Activated B cell treated with CpG ODN at 0.5 μM for 24 hours (primary cell): Measurements from ENCODE around the gene ATRNL1. TPM values are rescaled to one million over a fixed set of nuclear protein-coding genes. Genes with fewer than 3 reads are reported as not detected.

ENCODE experiments used
- ATAC-seq: fragments of 200-7000 bp; cut with Tn5 transposase; one replicate; pipeline ENCODE4 v1.10.0; 2021; ENCODE audit warnings: low read depth, mild to moderate bottlenecking, moderate library complexity
- CTCF ChIA-PET: fragments of 350-600 bp; sonication (Branson Sonifier 250); formaldehyde crosslinking; loops from one replicate; lab custom pipeline; 2021; ENCODE audit warnings: antibody characterized with exemption; lab: Charles Lee
- POLR2A ChIA-PET: fragments of 350-600 bp; sonication (Branson Sonifier 250); formaldehyde crosslinking; loops from one replicate; lab custom pipeline; 2021; ENCODE audit warnings: antibody characterized with exemption; lab: Charles Lee
- DNase-seq: peaks from one replicate; pipeline ENCODE4 v3.0.0; 2022
- H3K27ac Mint-ChIP-seq: one replicate; pipeline ENCODE4 v1.8.0; 2020; ENCODE audit warnings: mixed read lengths
- H3K27me3 Mint-ChIP-seq: one replicate; pipeline ENCODE4 v1.8.0; 2021; ENCODE audit warnings: mixed read lengths
- H3K36me3 Mint-ChIP-seq: one replicate; pipeline ENCODE4 v1.8.0; 2021; ENCODE audit warnings: low read depth, mixed read lengths
- H3K4me1 Mint-ChIP-seq: one replicate; pipeline ENCODE4 v1.8.0; 2021; ENCODE audit warnings: mixed read lengths
- H3K4me3 Mint-ChIP-seq: one replicate; pipeline ENCODE4 v1.8.0; 2020; ENCODE audit warnings: mild to moderate bottlenecking, mixed read lengths
- H3K9me3 Mint-ChIP-seq: one replicate; pipeline ENCODE4 v1.8.0; 2020; ENCODE audit warnings: mixed read lengths
- intact Hi-C: fragments of 100-400 bp; cut with micrococcal nuclease; formaldehyde crosslinking; loops from one replicate; pipeline ENCODE4 v1.15.1; 2024
- total RNA-seq: library from RNA; stranded (reverse); gene quantifications from 2 replicates; pipeline ENCODE4 v1.2.3, GENCODE V29; 2022
- TF ChIP-seq, protein P1 (sequence below): fragments of 200-600 bp; IDR thresholded peaks from one replicate; pipeline ENCODE4 v1.8.0; 2022; ENCODE audit warnings: antibody characterized with exemption, mild to moderate bottlenecking

Gene ATRNL1
- total RNA-seq, 1 donor from 2014 or later, result 1.2 TPM

DNA sequence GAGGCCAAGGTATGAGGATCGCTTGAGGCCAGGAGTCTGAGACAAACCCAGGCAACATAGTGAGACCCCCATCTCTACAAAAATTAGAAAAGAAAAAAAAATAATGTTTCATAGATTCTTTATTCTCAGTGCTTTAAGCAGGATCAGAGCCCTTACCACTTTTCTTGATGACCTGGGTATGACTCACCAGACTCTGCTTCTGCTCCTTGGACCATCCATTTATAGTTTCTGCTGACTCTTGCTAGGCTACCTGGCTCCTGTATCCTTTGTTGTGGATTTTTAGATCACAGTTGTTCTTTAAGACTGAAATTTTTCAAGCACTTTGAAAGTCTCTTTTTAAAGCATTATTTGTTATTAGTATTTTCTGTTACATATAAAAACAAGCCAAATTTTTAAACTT is 768.7 kb downstream of the ATRNL1 start:
- CTCF ChIA-PET, result no interaction called here
- H3K36me3 Mint-ChIP-seq, result no peaks in the 10 kb centered on the region
- H3K27ac Mint-ChIP-seq, result no peak overlapping the region
- H3K4me3 Mint-ChIP-seq, result no peak overlapping the region
- ATAC-seq (no peak), DNase-seq (no peak)
- TF ChIP-seq, protein P1, sequence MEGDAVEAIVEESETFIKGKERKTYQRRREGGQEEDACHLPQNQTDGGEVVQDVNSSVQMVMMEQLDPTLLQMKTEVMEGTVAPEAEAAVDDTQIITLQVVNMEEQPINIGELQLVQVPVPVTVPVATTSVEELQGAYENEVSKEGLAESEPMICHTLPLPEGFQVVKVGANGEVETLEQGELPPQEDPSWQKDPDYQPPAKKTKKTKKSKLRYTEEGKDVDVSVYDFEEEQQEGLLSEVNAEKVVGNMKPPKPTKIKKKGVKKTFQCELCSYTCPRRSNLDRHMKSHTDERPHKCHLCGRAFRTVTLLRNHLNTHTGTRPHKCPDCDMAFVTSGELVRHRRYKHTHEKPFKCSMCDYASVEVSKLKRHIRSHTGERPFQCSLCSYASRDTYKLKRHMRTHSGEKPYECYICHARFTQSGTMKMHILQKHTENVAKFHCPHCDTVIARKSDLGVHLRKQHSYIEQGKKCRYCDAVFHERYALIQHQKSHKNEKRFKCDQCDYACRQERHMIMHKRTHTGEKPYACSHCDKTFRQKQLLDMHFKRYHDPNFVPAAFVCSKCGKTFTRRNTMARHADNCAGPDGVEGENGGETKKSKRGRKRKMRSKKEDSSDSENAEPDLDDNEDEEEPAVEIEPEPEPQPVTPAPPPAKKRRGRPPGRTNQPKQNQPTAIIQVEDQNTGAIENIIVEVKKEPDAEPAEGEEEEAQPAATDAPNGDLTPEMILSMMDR, result no peak
- H3K4me1 Mint-ChIP-seq, result no peaks in the 10 kb centered on the region
- no peaks in the 10 kb centered on the region for H3K9me3 Mint-ChIP-seq
- H3K27me3 Mint-ChIP-seq, result no peaks in the 10 kb centered on the region
- POLR2A ChIA-PET, result no interaction called here
- intact Hi-C loops, result no loop called here

DNA sequence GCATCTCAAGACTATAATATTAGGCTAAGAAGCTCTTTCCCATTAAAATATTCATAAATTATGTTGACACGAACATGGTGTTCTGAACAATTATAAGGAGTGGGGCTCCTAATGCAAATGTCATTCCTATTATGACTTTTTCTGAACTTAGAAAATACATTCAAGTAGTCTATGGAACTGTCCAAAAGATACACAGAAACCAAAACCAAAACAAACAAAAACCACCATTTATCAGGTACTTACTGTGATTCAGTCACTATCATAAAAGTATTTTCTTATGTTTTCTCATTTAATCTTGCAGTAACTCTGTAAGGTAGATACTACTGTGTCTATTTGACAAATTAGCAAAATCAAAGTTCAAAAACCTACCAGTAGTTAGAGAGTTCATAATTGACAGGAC is 773.0 kb downstream of the ATRNL1 start:
- DNase-seq (no peak), ATAC-seq (no peak)
- Mint-ChIP-seq H3K27ac (no peak overlapping the region), H3K36me3 (no peaks in the 10 kb centered on the region), H3K4me1 (no peaks in the 10 kb centered on the region), H3K9me3 (no peaks in the 10 kb centered on the region), H3K27me3 (no peaks in the 10 kb centered on the region), H3K4me3 (no peak overlapping the region)
- ChIA-PET CTCF (no interaction called here), POLR2A (no interaction called here)
- intact Hi-C loops, result no loop called here
- TF ChIP-seq, protein P1, result no peak

DNA sequence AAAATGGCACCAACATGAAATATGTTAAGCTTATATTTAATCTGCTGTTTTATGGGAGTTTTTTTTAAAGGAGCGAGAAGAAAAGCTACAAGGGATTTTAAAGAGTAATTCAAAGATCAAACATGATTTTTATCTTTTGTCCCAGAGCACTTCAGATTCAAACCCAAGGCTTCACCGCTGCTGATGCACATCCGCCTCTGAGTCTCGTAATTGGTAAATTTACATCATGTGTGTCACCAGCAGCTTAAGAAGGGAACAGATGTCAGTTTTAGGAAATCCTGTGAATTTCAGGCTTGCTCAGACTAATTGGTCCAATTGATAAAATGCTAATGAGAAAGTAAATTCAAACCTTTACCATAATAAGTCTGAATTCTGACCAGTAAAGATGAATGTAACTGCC is 773.5 kb downstream of the ATRNL1 start:
- DNase-seq, result no peak
- POLR2A ChIA-PET, result no interaction called here
- intact Hi-C loops, result no loop called here
- Mint-ChIP-seq H3K9me3 (no peaks in the 10 kb centered on the region), H3K4me3 (no peak overlapping the region), H3K27ac (no peak overlapping the region), H3K4me1 (no peaks in the 10 kb centered on the region), H3K36me3 (no peaks in the 10 kb centered on the region), H3K27me3 (no peaks in the 10 kb centered on the region)
- CTCF ChIA-PET, result no interaction called here
- TF ChIP-seq, protein P1, result no peak
- no peak for ATAC-seq

DNA sequence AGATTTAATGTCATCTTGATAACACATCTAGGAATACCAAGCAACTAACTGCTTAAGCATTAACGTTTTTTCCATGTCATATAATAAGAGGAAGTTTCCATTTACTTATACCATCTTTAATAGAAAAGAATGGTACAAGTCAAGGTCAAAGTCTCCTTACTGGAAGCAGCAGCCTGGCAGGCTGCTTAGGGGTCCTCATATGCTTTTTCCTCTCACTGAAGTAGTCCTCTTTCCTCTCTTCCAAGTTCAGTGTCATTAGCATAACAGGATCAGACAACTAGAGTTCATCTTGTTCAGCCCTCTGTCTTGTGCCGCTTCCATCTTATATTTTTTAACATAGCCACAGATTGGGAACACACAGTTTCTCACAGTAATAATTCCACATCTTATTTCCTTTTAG is 774.1 kb downstream of the ATRNL1 start:
- no peak for ATAC-seq
- Mint-ChIP-seq H3K4me3 (no peak overlapping the region), H3K36me3 (no peaks in the 10 kb centered on the region), H3K4me1 (no peaks in the 10 kb centered on the region), H3K27me3 (no peaks in the 10 kb centered on the region), H3K9me3 (no peaks in the 10 kb centered on the region), H3K27ac (no peak overlapping the region)
- ChIA-PET POLR2A (no interaction called here), CTCF (no interaction called here)
- no peak for DNase-seq
- intact Hi-C loops, result no loop called here
- TF ChIP-seq, protein P1, result no peak

DNA sequence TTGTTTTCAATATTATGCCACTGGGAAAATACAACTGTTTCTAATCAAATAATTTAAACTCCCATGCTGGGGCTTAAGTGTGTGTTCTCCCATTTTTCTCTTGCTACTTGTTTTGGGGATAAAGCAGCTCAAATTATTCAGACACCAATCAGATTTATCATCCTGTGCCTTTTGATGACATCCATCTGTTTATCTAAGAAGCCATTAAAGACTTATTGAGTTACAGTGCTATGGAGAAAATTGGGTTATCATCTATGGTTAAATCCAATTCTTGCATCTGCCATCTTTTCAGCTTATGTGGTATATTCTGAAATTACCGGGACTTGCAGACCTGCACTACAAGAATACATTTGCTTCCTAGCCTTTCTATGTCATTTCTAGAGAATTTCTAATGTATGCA is 778.7 kb downstream of the ATRNL1 start:
- ChIA-PET CTCF (no interaction called here), POLR2A (no interaction called here)
- TF ChIP-seq, protein P1, result no peak
- H3K36me3 Mint-ChIP-seq, result no peaks in the 10 kb centered on the region
- H3K4me3 Mint-ChIP-seq, result no peak overlapping the region
- H3K4me1 Mint-ChIP-seq, result no peaks in the 10 kb centered on the region
- intact Hi-C loops, result no loop called here
- ATAC-seq (no peak), DNase-seq (no peak)
- H3K27me3 Mint-ChIP-seq, result no peaks in the 10 kb centered on the region
- H3K27ac Mint-ChIP-seq, result no peak overlapping the region
- H3K9me3 Mint-ChIP-seq, result no peaks in the 10 kb centered on the region
